ENCODE measurements around the gene OR4S2. TPM values are rescaled to one million over a fixed set of nuclear protein-coding genes. Genes with fewer than 3 reads are reported as not detected.

OR4S2 gene
- total RNA-seq: not detected

- no peak for DNase-seq (ENCODE audit: low read depth in 2 of 3, low spot score in 2 of 3)
Observed at GRCh38 chr11:55648027-55648426, at the start of gene OR4S2. Gene OR4S2 (plus strand): TSS chr11:55648327. CDS start chr11:55650904, 2,577 bp downstream.

GRCh38 chr11:55607545-55607944 lies 40.6 kb upstream of the OR4S2 start, which contains the start of gene OR4C11:
Gene OR4C11 (minus strand): TSS chr11:55607645. CDS start chr11:55604373, 3,272 bp downstream.
- no peak for DNase-seq (ENCODE audit: low read depth in 2 of 3, low spot score in 2 of 3)

GRCh38 chr11:55624531-55624930 lies 23.6 kb upstream of the OR4S2 start:
- DNase-seq (ENCODE audit: low read depth in 2 of 3, low spot score in 2 of 3): no peak

- DNase-seq (ENCODE audit: low read depth in 2 of 3, low spot score in 2 of 3): no peak
Observed at GRCh38 chr11:55634813-55635212, 13.3 kb upstream of the OR4S2 start, which contains the start of gene OR4P4. Gene OR4P4 (plus strand): TSS chr11:55635113.

- no peak for DNase-seq (ENCODE audit: low read depth in 2 of 3, low spot score in 2 of 3)
Observed at GRCh38 chr11:55652560-55652959, 4.4 kb downstream of the OR4S2 start.

- no peak for DNase-seq (ENCODE audit: low read depth in 2 of 3, low spot score in 2 of 3)
Observed at GRCh38 chr11:55655096-55655495, 7.0 kb downstream of the OR4S2 start.

- no peak for DNase-seq (ENCODE audit: low read depth in 2 of 3, low spot score in 2 of 3)
Observed at GRCh38 chr11:55658031-55658573, 10.0 kb downstream of the OR4S2 start.

GRCh38 chr11:55658608-55659007 lies 10.5 kb downstream of the OR4S2 start:
- DNase-seq (ENCODE audit: low read depth in 2 of 3, low spot score in 2 of 3): no peak

- DNase-seq (ENCODE audit: low read depth in 2 of 3, low spot score in 2 of 3): no peak
Observed at GRCh38 chr11:55661901-55662300, 13.8 kb downstream of the OR4S2 start, which contains the start of gene OR4C6. Gene OR4C6 (plus strand): TSS chr11:55662201. CDS start chr11:55665167, 2,966 bp downstream.

GRCh38 chr11:55669376-55669775 lies 21.2 kb downstream of the OR4S2 start:
- no peak for DNase-seq (ENCODE audit: low read depth in 2 of 3, low spot score in 2 of 3)

- DNase-seq (ENCODE audit: low read depth in 2 of 3, low spot score in 2 of 3): no peak
Observed at GRCh38 chr11:55673860-55674259, 25.7 kb downstream of the OR4S2 start.

- DNase-seq (ENCODE audit: low read depth in 2 of 3, low spot score in 2 of 3): no peak
Observed at GRCh38 chr11:55697817-55698216, 49.7 kb downstream of the OR4S2 start.

- DNase-seq (ENCODE audit: low read depth in 2 of 3, low spot score in 2 of 3): no peak
Observed at GRCh38 chr11:55701429-55701828, 53.3 kb downstream of the OR4S2 start.

Other genes with a start within 250 kb of the OR4S2 start
- gene OR4C15, start 93.9 kb upstream of the OR4S2 start, total RNA-seq: not detected
- gene OR4C16, start 76.2 kb upstream of the OR4S2 start, total RNA-seq: not detected
- not detected for gene OR4C11, start 40.7 kb upstream of the OR4S2 start, total RNA-seq
- not detected for gene OR4P4, start 13.2 kb upstream of the OR4S2 start, total RNA-seq
- not detected for gene OR4C6, start 13.9 kb downstream of the OR4S2 start, total RNA-seq
- gene OR5D13, start 125.1 kb downstream of the OR4S2 start, total RNA-seq: not detected
- gene OR5D14, start 147.2 kb downstream of the OR4S2 start, total RNA-seq: not detected
- not detected for gene OR5L1, start 163.0 kb downstream of the OR4S2 start, total RNA-seq
- gene OR5D18, start 171.3 kb downstream of the OR4S2 start, total RNA-seq: not detected
- gene OR5L2, start 178.9 kb downstream of the OR4S2 start, total RNA-seq: not detected
- not detected for gene OR5D16, start 190.4 kb downstream of the OR4S2 start, total RNA-seq
- not detected for gene TRIM51, start 235.0 kb downstream of the OR4S2 start, total RNA-seq